ENCODE data around the gene PRM1. TPM values are rescaled to one million over a fixed set of nuclear protein-coding genes. Genes with fewer than 3 reads are reported as not detected.
A peak's percentile ranks its signal among the peaks of the same experiment; 100 is the strongest.

Gene PRM1
- polyA plus RNA-seq, 6 donors from 2014 or later: not detected

DNA sequence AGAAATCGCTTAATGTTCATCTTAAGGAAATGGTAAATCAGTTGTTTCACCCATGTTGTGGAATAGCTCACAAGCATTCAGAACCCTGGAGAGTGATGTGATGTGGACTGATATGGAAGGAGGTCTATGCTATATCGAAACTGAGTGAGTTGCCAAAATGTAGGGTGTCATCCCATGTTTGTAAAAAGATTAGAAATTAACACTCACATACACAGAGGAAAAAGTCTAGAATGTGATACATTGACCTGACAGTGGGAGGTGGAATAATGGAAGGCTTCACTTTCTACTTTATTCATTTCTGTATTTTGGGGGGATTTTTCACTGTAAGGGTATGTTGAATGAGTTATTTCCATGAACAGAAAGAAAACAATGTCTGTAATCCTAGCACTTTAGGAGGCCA lies 4.7 kb upstream of the PRM1 start:
- peaks cover 0 to 10% (median 8%) of the 10 kb centered on the region in 3 donors for H3K27me3 Mint-ChIP-seq
- H3K9me3 Mint-ChIP-seq: peaks cover 0 to 6% (median 0%) of the 10 kb centered on the region in 7 donors
- peak overlapping the region in 2 of 6 donors; percentile 2 to 49 for H3K27ac Mint-ChIP-seq
- no peak overlapping the region for H3K4me3 Mint-ChIP-seq
- DNase-seq (no peak), ATAC-seq (ENCODE audit: low read depth in 2 of 2) (no peak)
- H3K36me3 Mint-ChIP-seq: no peaks in the 10 kb centered on the region
- H3K4me1 Mint-ChIP-seq: peaks cover 20 to 38% (median 38%) of the 10 kb centered on the region in 3 donors

DNA sequence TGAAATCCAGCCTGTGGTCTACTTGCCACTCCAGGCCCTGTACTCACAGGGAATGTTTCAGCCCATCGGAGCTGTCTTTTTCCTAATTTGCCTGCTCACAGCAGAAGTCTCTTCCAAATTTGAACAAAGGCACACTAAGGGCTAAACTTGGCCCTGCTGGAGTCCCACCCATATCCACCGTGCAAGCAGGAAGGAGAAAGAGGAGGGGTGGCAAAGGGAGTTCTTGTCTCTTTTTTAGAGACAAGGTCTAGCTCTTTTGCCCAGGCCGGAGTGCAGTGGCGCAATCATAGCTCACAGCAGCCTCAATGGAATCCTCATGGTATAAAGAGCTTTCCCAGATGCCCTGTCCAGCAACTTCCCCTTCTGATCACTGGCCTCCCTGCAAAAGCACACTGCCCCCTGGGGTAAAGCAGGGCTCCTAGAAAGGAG lies 2.7 kb upstream of the PRM1 start:
- Mint-ChIP-seq H3K4me3 (no peak overlapping the region), H3K4me1 (peaks cover 18 to 46% (median 40%) of the 10 kb centered on the region in 3 donors), H3K36me3 (no peaks in the 10 kb centered on the region), H3K27me3 (no peaks in the 10 kb centered on the region), H3K27ac (peak overlapping the region in 2 of 6 donors; percentile 47 to 59), H3K9me3 (peaks cover 0 to 6% (median 0%) of the 10 kb centered on the region in 7 donors)
- ATAC-seq (ENCODE audit: low read depth in 2 of 2) (no peak), DNase-seq (no peak)

DNA sequence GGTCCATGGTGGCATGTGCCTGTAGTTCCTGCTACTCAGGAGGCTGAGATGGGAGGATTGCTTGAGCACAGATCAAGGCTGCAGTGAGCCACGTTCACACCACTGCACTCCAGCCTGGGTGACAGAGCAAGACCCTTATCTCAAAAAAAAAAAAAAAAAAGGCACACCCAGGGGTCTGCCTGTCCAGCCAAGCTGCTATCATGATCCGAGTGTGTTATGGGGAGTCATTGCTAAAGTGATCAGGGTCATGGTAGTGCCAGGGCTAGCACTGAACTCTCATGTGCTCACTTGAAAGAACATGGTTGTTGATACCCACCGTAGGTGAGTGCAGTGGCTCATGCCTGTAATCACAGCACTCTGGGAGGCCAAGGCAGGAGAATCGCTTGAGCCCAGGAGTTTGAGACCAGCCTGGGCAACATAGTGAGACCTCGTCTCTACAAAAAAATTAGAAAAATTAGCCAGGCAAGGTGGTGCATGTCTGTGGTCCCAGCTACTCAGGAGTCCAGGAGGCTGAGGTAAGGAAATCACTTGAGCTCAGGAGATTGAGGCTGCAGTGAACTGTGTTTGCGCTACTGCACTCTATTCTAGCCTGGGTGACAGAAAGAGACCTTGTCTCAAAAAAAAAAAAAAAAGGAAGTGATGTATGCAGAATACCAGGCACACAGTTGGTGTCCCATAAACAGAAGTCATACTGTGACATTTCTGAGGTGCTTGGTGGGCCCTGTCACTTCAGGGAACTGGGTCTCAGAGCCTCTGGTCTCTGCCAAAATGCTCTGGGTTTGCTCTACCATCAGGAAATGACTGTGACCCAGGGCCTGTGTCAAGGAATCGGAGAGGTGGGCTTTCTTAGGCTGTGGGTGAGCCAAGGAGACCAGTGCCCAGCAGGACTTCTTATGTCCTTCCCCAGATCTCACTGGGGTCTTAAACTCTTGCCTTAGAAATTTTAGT lies 2.2 kb downstream of the PRM1 start:
- H3K27ac Mint-ChIP-seq: peak overlapping the region; percentile 36 to 87 (median 78)
- peak; percentile 93 to 94 for ATAC-seq (ENCODE audit: low read depth in 2 of 2)

DNA sequence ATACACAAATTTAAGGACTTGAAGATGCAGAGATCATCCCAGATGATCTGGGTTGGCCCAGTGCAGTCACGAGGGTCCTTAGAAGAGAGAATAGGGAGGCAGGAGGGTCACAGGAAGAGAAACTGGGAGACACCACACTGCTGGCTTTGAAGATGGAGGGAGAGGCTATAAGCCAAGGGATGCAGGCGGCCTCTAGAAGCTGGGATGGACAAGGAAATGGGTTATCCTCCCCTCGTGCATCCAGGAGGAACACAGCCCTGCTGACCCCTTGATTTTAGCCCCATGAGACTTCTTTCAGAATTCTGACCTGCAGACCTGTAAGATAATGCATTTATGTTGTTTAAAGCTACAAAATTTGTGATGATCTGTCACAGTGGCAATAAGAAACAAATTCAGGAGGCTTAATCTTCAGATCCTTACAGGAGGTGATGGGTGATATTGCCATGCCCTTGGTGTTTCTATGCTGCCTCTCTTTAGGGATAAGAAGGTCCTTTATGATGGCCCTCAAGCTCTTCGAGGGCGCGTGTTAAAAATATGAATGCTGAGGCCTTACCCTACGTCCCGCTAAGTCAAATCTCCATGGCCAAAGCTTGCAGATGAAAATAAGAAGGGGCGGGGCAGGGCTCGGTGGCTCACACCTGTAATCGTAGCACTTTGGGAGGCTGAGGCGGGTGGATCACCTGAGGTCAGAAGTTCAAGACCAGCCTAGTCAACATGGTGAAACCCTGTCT lies 3.4 kb downstream of the PRM1 start:
- Mint-ChIP-seq H3K27ac (no peak overlapping the region), H3K27me3 (peaks cover 0 to 8% (median 0%) of the 10 kb centered on the region in 3 donors), H3K9me3 (peaks cover 0 to 2% (median 0%) of the 10 kb centered on the region in 7 donors), H3K4me1 (peaks cover 7 to 26% (median 18%) of the 10 kb centered on the region in 3 donors), H3K4me3 (peak overlapping the region in 1 of 8 donors; percentile 32), H3K36me3 (no peaks in the 10 kb centered on the region)
- no peak for ATAC-seq (ENCODE audit: low read depth in 2 of 2)
- no peak for DNase-seq

More for the DNA sequence above, 2.2 kb downstream of the PRM1 start:
- Mint-ChIP-seq H3K27me3 (peaks cover 0 to 8% (median 0%) of the 10 kb centered on the region in 3 donors), H3K9me3 (peaks cover 0 to 2% (median 0%) of the 10 kb centered on the region in 7 donors), H3K4me3 (peak overlapping the region in 2 of 8 donors; percentile 21 to 35), H3K36me3 (no peaks in the 10 kb centered on the region), H3K4me1 (peaks cover 7 to 26% (median 18%) of the 10 kb centered on the region in 3 donors)
- peak; percentile 19 for DNase-seq

DNA sequence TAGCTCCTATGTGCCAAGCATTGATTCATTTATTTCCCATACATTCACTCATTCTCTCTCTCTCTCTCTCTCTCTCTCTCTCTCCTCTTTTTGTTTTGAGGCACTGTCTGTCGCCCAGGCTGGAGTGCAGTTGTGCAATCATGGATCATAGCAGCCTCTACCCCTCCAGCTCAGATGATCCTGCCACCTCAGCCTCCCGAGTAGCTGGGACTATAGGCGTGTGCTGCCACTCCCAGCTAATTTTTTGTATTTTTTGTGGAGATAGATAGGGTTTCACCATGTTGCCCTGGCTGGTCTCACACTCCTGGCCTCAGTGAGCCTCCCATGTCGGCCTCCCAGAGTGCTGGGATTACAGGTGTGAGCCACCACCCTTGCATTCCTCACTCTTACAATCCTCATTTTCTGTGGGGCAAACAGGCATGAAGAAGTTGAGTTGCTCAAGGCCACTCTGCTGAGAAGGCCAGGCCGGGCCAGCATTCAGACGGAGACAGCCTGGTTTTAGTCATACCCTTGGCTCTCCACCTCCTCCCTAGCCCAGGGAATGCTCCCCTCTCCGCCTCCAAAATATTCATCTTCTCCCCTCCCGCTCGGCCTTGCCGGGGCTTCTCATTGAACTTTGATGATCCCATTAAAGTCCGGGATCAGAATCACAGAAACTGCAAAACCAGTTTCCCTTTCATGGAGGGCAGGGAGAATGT lies 4.1 kb downstream of the PRM1 start:
- peaks cover 0 to 2% (median 0%) of the 10 kb centered on the region in 7 donors for H3K9me3 Mint-ChIP-seq
- peak overlapping the region in 1 of 6 donors; percentile 77 for H3K27ac Mint-ChIP-seq
- DNase-seq (no peak), ATAC-seq (ENCODE audit: low read depth in 2 of 2) (no peak)
- peaks cover 0 to 8% (median 0%) of the 10 kb centered on the region in 3 donors for H3K27me3 Mint-ChIP-seq
- peaks cover 7 to 26% (median 18%) of the 10 kb centered on the region in 3 donors for H3K4me1 Mint-ChIP-seq
- H3K4me3 Mint-ChIP-seq: peak overlapping the region in 1 of 8 donors; percentile 32
- no peaks in the 10 kb centered on the region for H3K36me3 Mint-ChIP-seq

DNA sequence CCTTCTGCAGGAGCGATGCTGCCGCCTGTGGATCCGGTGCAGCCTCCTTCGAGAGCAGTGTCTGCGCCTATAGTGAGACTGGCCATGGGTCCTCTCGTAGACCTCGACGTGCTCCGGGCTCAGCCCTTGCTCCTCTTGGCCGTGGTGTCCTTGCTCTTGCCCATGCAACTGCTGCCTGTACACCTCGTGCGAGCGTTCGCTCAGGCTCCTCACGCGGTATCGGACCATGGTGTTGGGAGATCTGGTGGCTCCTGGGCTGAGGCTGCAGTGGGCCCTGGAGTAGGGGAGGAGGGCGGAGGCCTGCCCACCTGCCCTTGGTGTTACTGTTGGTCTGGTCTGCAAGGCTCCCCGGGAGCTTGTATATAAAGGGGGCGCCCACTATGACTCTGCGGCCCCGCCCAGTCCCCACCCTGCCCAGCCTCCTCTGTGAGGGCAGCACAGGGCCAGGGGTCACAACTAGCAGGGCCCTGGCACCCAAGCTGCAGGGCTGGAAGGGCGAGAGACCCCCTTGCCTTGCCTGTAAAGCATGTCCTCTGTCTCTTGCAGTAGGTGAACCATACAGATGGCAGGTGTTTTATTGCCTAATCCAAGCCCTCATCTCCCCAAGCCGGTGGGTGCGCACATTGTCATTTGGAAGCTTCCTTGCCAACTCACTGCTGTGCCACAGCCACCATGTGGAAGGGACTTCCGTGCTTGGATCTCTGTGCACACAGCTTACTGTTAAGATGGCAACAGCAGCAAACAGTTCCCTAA lies 4.8 kb downstream of the PRM1 start, which contains the start of gene PRM2:
Gene PRM2, minus strand, starts transcription at position 338 of the 753 bp plus-strand sequence. Its CDS starts 110 bp downstream, at position 228.
- DNase-seq: no peak

DNA sequence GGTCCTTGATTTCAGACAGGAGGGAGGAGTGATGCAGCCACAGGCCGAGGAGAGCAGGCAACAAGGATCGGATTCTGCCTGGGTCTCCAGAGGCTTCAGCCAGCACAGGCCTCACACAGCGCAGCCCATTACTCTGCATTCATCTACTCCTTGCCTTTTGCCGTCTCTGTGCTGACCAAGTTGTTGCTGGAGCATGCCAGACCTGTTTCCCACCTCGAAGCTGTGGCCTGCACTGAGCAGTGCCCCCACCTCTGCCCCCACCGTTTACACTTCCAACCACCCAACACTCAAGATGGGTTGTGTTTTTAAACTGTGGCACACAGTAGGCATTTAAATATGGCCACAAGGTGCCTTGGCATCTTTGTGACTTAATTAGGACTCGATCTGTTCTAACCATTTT lies 6.2 kb downstream of the PRM1 start:
- Mint-ChIP-seq H3K27ac (no peak overlapping the region), H3K4me3 (no peak overlapping the region), H3K9me3 (peaks cover 0 to 3% (median 0%) of the 10 kb centered on the region in 7 donors), H3K36me3 (no peaks in the 10 kb centered on the region), H3K27me3 (peaks cover 0 to 8% (median 0%) of the 10 kb centered on the region in 3 donors), H3K4me1 (peaks cover 11 to 22% (median 16%) of the 10 kb centered on the region in 3 donors)
- ATAC-seq (ENCODE audit: low read depth in 2 of 2) (no peak), DNase-seq (no peak)

More for the DNA sequence above, 4.8 kb downstream of the PRM1 start, which contains the start of gene PRM2:
- ATAC-seq (ENCODE audit: low read depth in 2 of 2): no peak
- Mint-ChIP-seq H3K4me3 (no peak within 1 kb of the TSS), H3K36me3 (no peaks in the 10 kb centered on the region), H3K27me3 (peaks cover 0 to 8% (median 0%) of the 10 kb centered on the region in 3 donors), H3K9me3 (peaks cover 0 to 2% (median 0%) of the 10 kb centered on the region in 7 donors), H3K27ac (peak within 1 kb of the TSS in 1 of 6 donors; percentile 77), H3K4me1 (peaks cover 7 to 25% (median 18%) of the 10 kb centered on the region in 3 donors)

DNA sequence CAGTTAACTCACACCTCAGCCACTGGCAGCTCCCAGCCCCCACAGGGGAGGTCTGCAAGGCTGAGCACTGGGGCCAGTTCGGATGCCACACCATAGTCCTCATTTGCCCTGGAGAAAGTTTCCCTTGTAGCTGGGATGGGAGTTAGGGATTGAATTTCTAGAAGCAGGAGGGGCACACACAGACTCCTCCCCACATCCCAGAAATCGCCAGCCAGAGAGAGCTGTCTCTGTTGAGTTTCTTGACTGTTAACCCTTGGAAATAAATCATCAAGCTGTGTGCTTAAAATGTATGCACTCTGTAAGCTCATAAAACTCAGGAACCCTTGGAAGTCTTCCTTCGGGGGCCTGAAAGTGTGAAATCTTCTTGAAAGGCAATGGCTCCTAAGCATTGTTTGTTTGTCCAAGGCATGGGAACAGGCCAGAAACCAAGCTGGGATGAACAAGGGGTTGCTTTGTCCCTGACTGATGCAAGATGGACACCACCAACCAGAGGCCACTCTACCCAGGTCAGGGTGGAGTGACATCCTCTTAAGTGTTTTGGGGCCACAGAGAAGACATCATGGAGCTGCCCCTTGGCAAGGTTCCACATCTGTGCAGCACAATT lies 7.3 kb downstream of the PRM1 start:
- peak overlapping the region in 1 of 6 donors; percentile 54 for H3K27ac Mint-ChIP-seq

DNA sequence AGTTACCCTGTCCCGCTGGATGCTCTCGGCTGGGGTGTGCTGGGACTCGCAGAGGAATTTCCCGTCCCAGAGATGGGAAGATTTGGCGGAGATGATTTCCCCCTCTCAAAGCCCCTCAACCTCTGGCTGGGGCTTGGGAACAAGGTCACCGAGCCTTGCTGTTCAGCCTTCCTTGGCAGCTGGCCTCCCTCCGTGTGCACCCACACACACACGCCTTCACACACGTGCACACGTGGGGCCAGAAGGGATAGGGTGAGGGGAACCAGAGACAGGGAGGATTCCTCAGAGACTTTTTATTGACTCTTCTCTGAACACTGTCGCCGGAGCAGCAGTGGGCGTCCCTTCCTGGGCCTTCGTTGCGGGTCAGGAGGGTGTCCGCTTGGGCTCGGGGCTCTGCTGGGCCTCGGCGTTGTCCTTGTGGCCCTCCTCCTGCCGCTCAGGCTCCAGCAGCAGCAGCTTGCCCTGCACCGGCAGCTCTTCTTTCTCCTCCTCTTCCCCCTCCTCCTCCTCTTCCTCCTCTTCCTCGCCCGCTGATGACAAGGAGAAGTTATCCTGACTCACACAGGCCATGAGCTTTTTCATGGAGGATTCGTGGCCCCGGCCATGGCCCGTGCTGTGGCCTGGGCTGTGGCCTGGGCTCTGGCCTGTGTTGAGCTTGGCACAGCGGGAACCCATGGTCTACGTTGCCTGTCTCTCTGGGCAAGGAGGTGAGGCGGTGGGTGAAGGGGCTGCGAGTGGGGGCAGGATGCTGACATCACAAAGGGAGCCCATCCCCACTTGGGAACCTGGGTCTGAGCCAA lies 8.0 kb downstream of the PRM1 start, which contains the start of gene PRM3:
Gene PRM3, minus strand, starts transcription at position 709 of the 800 bp plus-strand sequence. Its CDS starts 34 bp downstream, at position 675.
- Mint-ChIP-seq H3K27ac (peak within 1 kb of the TSS in 1 of 6 donors; percentile 54), H3K9me3 (peaks cover 0 to 4% (median 0%) of the 10 kb centered on the region in 7 donors), H3K36me3 (no peaks in the 10 kb centered on the region), H3K4me3 (no peak within 1 kb of the TSS), H3K27me3 (peaks cover 0 to 8% (median 0%) of the 10 kb centered on the region in 3 donors), H3K4me1 (peaks cover 0 to 5% (median 4%) of the 10 kb centered on the region in 3 donors)
- ATAC-seq (ENCODE audit: low read depth in 2 of 2) (no peak), DNase-seq (no peak)

More for the DNA sequence above, 7.3 kb downstream of the PRM1 start:
- no peak for DNase-seq
- Mint-ChIP-seq H3K27me3 (peaks cover 0 to 8% (median 0%) of the 10 kb centered on the region in 3 donors), H3K9me3 (peaks cover 0 to 3% (median 0%) of the 10 kb centered on the region in 7 donors), H3K4me1 (peaks cover 4 to 11% (median 5%) of the 10 kb centered on the region in 3 donors), H3K4me3 (no peak overlapping the region), H3K36me3 (no peaks in the 10 kb centered on the region)
- no peak for ATAC-seq (ENCODE audit: low read depth in 2 of 2)

DNA sequence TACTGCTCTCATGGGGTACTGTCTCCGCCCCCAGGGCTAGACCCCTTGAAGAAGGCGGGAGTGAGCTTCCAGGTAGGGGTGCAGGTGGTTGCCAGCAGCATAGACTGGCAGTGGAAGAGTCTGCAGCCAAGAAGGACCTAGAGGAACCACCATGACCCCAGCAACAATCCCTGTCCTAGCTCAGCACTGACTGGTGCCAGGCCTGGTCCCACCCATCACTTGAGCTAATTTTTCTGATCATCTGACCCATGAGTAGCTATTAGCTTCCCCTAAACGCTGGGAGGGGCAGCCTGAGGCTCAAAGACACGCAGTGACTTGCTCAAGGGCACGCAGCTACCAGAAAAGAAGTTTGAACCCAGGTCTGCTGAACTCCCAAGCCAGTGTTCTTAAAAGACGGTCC lies 8.6 kb downstream of the PRM1 start:
- H3K4me3 Mint-ChIP-seq: no peak overlapping the region

DNA sequence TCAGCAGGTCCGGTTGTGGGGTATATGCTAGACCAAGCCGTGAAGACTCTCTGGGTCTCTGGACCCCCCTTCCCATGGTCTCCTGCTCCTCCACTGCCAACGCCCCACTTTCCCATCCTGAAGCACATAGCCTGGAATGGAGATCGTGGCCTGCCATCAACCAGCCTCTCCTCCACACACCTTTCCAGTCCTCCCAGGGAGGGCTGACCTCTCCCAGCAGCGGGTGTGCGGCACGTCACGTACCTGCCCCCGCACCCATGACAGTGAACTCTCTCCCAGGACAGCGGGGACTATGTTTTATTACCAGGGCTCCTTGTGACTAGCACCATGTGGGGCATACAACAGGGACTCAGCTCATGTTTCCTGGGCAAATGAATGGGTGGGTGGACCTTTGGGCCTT lies 9.5 kb downstream of the PRM1 start:
- H3K4me1 Mint-ChIP-seq: peaks cover 0 to 5% (median 2%) of the 10 kb centered on the region in 3 donors
- DNase-seq: no peak

More for the DNA sequence above, 8.6 kb downstream of the PRM1 start:
- Mint-ChIP-seq H3K4me1 (peaks cover 0 to 5% (median 2%) of the 10 kb centered on the region in 3 donors), H3K36me3 (no peaks in the 10 kb centered on the region), H3K27me3 (peaks cover 0 to 8% (median 0%) of the 10 kb centered on the region in 3 donors), H3K27ac (no peak overlapping the region), H3K9me3 (peaks cover 0 to 4% (median 0%) of the 10 kb centered on the region in 7 donors)
- DNase-seq (no peak), ATAC-seq (ENCODE audit: low read depth in 2 of 2) (no peak)

More for the DNA sequence above, 9.5 kb downstream of the PRM1 start:
- no peak overlapping the region for H3K27ac Mint-ChIP-seq
- peaks cover 0 to 2% (median 0%) of the 10 kb centered on the region in 3 donors for H3K27me3 Mint-ChIP-seq
- H3K36me3 Mint-ChIP-seq: no peaks in the 10 kb centered on the region
- peaks cover 0 to 4% (median 0%) of the 10 kb centered on the region in 7 donors for H3K9me3 Mint-ChIP-seq
- no peak for ATAC-seq (ENCODE audit: low read depth in 2 of 2)
- no peak overlapping the region for H3K4me3 Mint-ChIP-seq

Measured in naive B cell (primary cell).